Measurements from ENCODE around the gene GPC3. TPM values are rescaled to one million over a fixed set of nuclear protein-coding genes. Genes with fewer than 3 reads are reported as not detected.

The GPC3 gene
- total RNA-seq, 1 donor from 2014 or later = 15.5 TPM

DNA sequence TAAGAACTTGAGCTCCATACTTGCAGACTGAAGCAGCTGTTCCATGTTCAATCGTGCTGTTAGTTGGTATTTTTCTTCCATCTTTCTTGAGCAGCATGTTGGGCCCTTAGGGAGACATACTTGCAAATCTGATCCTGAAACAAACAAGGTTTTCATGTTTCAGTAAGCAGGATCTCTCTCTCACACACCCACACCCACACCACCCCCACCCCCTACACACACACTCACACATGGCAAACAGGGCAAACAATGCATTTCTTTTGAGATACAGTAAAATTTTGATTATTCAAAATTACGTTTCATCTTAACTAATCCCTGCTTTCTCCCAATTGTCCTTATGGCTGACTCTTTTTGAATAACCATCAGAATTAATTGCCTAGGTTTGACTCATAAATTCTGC is 32.3 kb downstream of the GPC3 start:
- H3K9me3 ChIP-seq = no peaks in the 10 kb centered on the region
- no peak overlapping the region for H3K4me3 ChIP-seq
- H3K4me1 ChIP-seq = no peaks in the 10 kb centered on the region
- H3K36me3 ChIP-seq = no peaks in the 10 kb centered on the region
- H3K27me3 ChIP-seq = no peaks in the 10 kb centered on the region
- intact Hi-C loops (cut with DNase I) = no loop called here
- DNase-seq (ENCODE audit: extremely low spot score in 2 of 2) = no peak
- TF ChIP-seq, protein P1, sequence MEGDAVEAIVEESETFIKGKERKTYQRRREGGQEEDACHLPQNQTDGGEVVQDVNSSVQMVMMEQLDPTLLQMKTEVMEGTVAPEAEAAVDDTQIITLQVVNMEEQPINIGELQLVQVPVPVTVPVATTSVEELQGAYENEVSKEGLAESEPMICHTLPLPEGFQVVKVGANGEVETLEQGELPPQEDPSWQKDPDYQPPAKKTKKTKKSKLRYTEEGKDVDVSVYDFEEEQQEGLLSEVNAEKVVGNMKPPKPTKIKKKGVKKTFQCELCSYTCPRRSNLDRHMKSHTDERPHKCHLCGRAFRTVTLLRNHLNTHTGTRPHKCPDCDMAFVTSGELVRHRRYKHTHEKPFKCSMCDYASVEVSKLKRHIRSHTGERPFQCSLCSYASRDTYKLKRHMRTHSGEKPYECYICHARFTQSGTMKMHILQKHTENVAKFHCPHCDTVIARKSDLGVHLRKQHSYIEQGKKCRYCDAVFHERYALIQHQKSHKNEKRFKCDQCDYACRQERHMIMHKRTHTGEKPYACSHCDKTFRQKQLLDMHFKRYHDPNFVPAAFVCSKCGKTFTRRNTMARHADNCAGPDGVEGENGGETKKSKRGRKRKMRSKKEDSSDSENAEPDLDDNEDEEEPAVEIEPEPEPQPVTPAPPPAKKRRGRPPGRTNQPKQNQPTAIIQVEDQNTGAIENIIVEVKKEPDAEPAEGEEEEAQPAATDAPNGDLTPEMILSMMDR (IDR thresholded peaks at IDR 0.05) = no peak
- TF ChIP-seq POLR2AphosphoS5 (IDR thresholded peaks at IDR 0.05; ENCODE audit: insufficient read depth in 1 of 2, low read depth in 1 of 2) (no peak), POLR2A (IDR thresholded peaks at IDR 0.05) (no peak)
- no peak overlapping the region for H3K27ac ChIP-seq

DNA sequence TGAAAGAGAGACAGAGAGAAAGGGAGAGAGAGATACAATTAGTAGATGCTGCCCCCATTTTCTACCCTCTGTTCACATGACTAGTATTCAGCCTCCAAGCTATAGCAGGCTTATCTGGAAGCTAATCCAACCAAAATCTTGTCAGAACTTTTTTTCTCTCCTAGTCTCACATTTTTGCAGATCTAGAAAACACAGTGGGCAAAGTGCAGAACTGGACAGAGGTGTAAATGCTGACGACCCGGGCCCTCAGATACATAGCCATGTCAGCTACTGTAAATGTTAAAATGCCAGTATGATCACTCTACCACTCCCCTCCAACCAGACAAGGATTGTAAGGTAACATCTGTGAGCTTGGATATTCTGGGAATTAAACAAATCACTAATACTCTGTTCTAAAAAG is 34.3 kb downstream of the GPC3 start:
- no peak overlapping the region for H3K27ac ChIP-seq
- no peak overlapping the region for H3K4me3 ChIP-seq
- H3K9me3 ChIP-seq = no peaks in the 10 kb centered on the region
- no peaks in the 10 kb centered on the region for H3K36me3 ChIP-seq
- no peak for DNase-seq (ENCODE audit: extremely low spot score in 2 of 2)
- no peak for TF ChIP-seq POLR2A (IDR thresholded peaks at IDR 0.05)
- TF ChIP-seq, protein P1 (IDR thresholded peaks at IDR 0.05) = no peak
- intact Hi-C loops (cut with DNase I) = no loop called here
- no peaks in the 10 kb centered on the region for H3K27me3 ChIP-seq
- no peaks in the 10 kb centered on the region for H3K4me1 ChIP-seq

DNA sequence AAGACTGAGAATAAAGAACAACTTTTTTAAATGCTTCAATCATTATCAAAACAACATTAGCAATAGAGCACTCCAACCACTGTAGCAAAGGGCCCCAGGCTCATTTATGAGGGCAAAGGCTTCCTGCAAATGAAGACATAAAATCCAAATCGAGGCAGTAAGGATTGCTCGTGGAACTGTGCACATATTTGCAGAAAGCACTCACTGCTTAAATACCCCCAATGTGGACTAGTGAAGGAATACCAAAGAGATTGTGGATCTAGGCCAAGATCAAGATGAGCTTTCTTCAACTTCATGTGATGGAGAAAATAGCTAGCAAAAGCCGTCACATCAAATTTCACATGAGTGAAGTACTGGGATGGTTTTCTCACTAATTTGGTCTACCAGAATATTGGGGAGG is 35.2 kb downstream of the GPC3 start:
- Histone ChIP-seq H3K4me3 (no peak overlapping the region), H3K27me3 (no peaks in the 10 kb centered on the region), H3K36me3 (no peaks in the 10 kb centered on the region), H3K9me3 (no peaks in the 10 kb centered on the region), H3K27ac (no peak overlapping the region), H3K4me1 (no peaks in the 10 kb centered on the region)
- intact Hi-C loops (cut with DNase I) = no loop called here
- DNase-seq (ENCODE audit: extremely low spot score in 2 of 2) = no peak
- TF ChIP-seq POLR2AphosphoS5 (IDR thresholded peaks at IDR 0.05; ENCODE audit: insufficient read depth in 1 of 2, low read depth in 1 of 2) = no peak
- TF ChIP-seq POLR2A (IDR thresholded peaks at IDR 0.05) = no peak
- TF ChIP-seq, protein P1 (IDR thresholded peaks at IDR 0.05) = no peak

DNA sequence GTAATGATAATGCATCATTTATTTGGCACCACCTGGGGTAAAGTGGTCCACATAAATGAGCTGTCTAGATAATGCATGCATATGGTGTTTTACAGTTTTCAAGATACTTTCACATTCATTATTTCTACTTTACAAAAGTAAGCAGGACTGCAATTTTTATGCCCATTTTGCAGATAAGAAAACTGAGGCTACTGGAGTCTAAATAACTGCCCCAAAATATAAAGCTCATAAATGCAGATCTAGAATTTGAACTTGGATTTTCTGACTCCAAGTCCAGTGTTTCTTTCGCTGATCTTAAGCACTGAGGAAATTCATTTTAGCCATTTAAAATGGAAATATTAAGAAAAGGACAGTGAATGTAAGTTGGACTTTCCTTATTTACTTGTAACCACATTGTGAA is 36.5 kb downstream of the GPC3 start:
- Histone ChIP-seq H3K9me3 (no peaks in the 10 kb centered on the region), H3K4me1 (no peaks in the 10 kb centered on the region), H3K27ac (no peak overlapping the region), H3K36me3 (no peaks in the 10 kb centered on the region), H3K27me3 (no peaks in the 10 kb centered on the region), H3K4me3 (no peak overlapping the region)
- no peak for TF ChIP-seq POLR2AphosphoS5 (IDR thresholded peaks at IDR 0.05; ENCODE audit: insufficient read depth in 1 of 2, low read depth in 1 of 2)
- TF ChIP-seq POLR2A (IDR thresholded peaks at IDR 0.05) = no peak
- TF ChIP-seq, protein P1 (IDR thresholded peaks at IDR 0.05) = no peak
- DNase-seq (ENCODE audit: extremely low spot score in 2 of 2) = no peak
- intact Hi-C loops (cut with DNase I) = no loop called here

DNA sequence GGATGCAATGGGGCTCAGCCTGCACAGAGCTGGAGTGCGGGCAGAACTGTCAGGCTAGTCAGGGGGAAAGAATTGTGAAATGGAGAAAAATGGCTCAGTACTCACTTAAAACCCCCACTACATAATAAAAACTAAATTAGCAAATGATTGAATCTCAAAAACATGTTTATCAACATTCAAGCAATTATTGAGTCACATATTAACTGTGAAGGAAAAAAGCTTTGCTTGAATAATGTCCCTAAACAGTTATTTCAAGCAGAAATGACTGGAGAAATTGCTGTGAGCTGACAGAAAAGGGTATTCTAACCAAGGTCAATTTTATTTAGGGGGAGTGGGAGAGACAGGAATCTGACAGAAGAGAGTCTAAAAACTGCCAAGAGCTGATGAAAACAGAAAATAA is 37.4 kb downstream of the GPC3 start:
- no peak overlapping the region for H3K27ac ChIP-seq
- no peaks in the 10 kb centered on the region for H3K36me3 ChIP-seq
- H3K4me3 ChIP-seq = no peak overlapping the region
- no peak for DNase-seq (ENCODE audit: extremely low spot score in 2 of 2)
- H3K27me3 ChIP-seq = no peaks in the 10 kb centered on the region
- TF ChIP-seq POLR2A (IDR thresholded peaks at IDR 0.05) = no peak
- TF ChIP-seq POLR2AphosphoS5 (IDR thresholded peaks at IDR 0.05; ENCODE audit: insufficient read depth in 1 of 2, low read depth in 1 of 2) = no peak
- TF ChIP-seq, protein P1 (IDR thresholded peaks at IDR 0.05) = no peak
- no peaks in the 10 kb centered on the region for H3K9me3 ChIP-seq
- H3K4me1 ChIP-seq = no peaks in the 10 kb centered on the region
- intact Hi-C loops (cut with DNase I) = no loop called here
